ENCODE results near the gene C1QTNF2.

Gene C1QTNF2

DNA sequence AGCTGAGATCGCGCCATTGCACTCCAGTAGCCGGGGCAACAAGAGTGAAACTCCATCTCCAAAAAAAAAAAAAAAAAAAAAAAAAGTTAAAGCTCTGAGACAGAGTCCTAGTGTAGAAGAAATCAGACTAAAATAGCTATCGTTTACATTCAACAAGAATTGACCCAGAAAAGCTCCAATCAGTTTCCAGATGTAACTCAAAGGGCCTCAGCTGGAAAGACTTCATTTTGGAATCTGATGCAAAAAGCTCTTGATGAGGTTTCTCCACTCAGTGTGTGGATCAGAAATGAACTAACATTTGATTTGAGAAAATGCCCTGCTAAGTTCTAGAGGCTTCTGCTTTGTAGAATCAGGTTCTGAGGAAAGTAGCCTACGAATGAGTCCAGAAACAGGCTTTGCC, 7.2 kb upstream of the C1QTNF2 start:
- no peak for TF ChIP-seq POLR2AphosphoS5 (IDR thresholded peaks at IDR 0.05; ENCODE audit: low read depth)
- TF ChIP-seq, protein P1, sequence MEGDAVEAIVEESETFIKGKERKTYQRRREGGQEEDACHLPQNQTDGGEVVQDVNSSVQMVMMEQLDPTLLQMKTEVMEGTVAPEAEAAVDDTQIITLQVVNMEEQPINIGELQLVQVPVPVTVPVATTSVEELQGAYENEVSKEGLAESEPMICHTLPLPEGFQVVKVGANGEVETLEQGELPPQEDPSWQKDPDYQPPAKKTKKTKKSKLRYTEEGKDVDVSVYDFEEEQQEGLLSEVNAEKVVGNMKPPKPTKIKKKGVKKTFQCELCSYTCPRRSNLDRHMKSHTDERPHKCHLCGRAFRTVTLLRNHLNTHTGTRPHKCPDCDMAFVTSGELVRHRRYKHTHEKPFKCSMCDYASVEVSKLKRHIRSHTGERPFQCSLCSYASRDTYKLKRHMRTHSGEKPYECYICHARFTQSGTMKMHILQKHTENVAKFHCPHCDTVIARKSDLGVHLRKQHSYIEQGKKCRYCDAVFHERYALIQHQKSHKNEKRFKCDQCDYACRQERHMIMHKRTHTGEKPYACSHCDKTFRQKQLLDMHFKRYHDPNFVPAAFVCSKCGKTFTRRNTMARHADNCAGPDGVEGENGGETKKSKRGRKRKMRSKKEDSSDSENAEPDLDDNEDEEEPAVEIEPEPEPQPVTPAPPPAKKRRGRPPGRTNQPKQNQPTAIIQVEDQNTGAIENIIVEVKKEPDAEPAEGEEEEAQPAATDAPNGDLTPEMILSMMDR (IDR thresholded peaks at IDR 0.05; ENCODE audit: insufficient read depth, low read length) = no peak
- TF ChIP-seq REST (IDR thresholded peaks at IDR 0.05; ENCODE audit: insufficient replicate concordance, low read depth) = no peak
- no peak for TF ChIP-seq SPI1 (IDR thresholded peaks at IDR 0.05; ENCODE audit: borderline replicate concordance, low read depth)
- no peak for TF ChIP-seq GABPA (IDR thresholded peaks at IDR 0.05; ENCODE audit: low read depth)
- Histone ChIP-seq H3K4me3 (replicated peaks; ENCODE audit: insufficient read depth, low read length) (no peak overlapping the region), H3K27ac (replicated peaks) (no peak overlapping the region), H3K27me3 (ENCODE audit: insufficient read depth, poor library complexity, severe bottlenecking) (peaks cover 18% of the 10 kb centered on the region)
- no peak for DNase-seq (ENCODE audit: low read depth in 1 of 2, low spot score in 1 of 2)

GRCh38 chr5:160376416-160376815, 6.0 kb upstream of the C1QTNF2 start:
- no peak for TF ChIP-seq REST (IDR thresholded peaks at IDR 0.05; ENCODE audit: insufficient replicate concordance, low read depth)
- no peak for TF ChIP-seq SPI1 (IDR thresholded peaks at IDR 0.05; ENCODE audit: borderline replicate concordance, low read depth)
- TF ChIP-seq, protein P1 (IDR thresholded peaks at IDR 0.05; ENCODE audit: insufficient read depth, low read length) = no peak
- no peak for TF ChIP-seq GABPA (IDR thresholded peaks at IDR 0.05; ENCODE audit: low read depth)
- no peak for TF ChIP-seq POLR2AphosphoS5 (IDR thresholded peaks at IDR 0.05; ENCODE audit: low read depth)
- DNase-seq (ENCODE audit: low read depth in 1 of 2, low spot score in 1 of 2) = no peak
- Histone ChIP-seq H3K27me3 (ENCODE audit: insufficient read depth, poor library complexity, severe bottlenecking) (peaks cover 24% of the 10 kb centered on the region), H3K4me3 (replicated peaks; ENCODE audit: insufficient read depth, low read length) (no peak overlapping the region), H3K27ac (replicated peaks) (no peak overlapping the region)

DNA sequence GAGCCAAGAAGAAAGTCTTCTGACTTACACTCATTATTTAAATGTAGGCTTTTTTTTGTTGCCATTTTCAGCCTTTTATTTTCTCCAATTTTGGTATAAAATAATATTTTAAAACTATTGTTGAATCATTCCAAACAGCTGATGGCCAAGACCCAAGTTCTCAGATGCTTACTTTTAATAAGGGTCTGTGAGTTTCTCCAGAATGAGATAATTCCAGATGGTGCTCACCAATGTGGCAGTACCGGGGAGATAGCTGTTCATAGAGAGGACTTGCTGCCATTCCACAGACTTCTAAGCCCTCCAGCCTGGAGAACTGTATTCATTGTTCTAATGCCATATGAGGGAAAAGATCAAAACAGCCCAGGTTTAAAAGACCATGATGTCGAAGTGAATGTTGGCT, 5.3 kb upstream of the C1QTNF2 start:
- no peak for DNase-seq (ENCODE audit: low read depth in 1 of 2, low spot score in 1 of 2)
- Histone ChIP-seq H3K4me3 (replicated peaks; ENCODE audit: insufficient read depth, low read length) (no peak overlapping the region), H3K27ac (replicated peaks) (no peak overlapping the region), H3K27me3 (ENCODE audit: insufficient read depth, poor library complexity, severe bottlenecking) (peaks cover 31% of the 10 kb centered on the region)
- no peak for TF ChIP-seq SPI1 (IDR thresholded peaks at IDR 0.05; ENCODE audit: borderline replicate concordance, low read depth)
- TF ChIP-seq REST (IDR thresholded peaks at IDR 0.05; ENCODE audit: insufficient replicate concordance, low read depth) = no peak
- TF ChIP-seq, protein P1 (IDR thresholded peaks at IDR 0.05; ENCODE audit: insufficient read depth, low read length) = no peak
- no peak for TF ChIP-seq POLR2AphosphoS5 (IDR thresholded peaks at IDR 0.05; ENCODE audit: low read depth)
- TF ChIP-seq GABPA (IDR thresholded peaks at IDR 0.05; ENCODE audit: low read depth) = no peak
